PC-9 (cell line): ENCODE measurements around the gene PPA1. TPM values are rescaled to one million over a fixed set of nuclear protein-coding genes. Genes with fewer than 3 reads are reported as not detected.

Source experiments
- Bru-seq: library from RNA; stranded (reverse); fragments of 400-500 nt; gene quantifications from one replicate; lab custom pipeline; 2021; lab: Mats Ljungman, UMichigan
- BruChase-seq, 2 experiments: library from RNA; stranded (reverse); fragments of 400-500 nt; gene quantifications; one replicate each; lab custom pipeline; 2021; lab: Mats Ljungman, UMichigan
- BruUV-seq: library from RNA; stranded (reverse); fragments of 400-500 nt; replicated peaks from 2 replicates; lab custom pipeline; 2021; lab: Mats Ljungman, UMichigan
- CTCF ChIA-PET: fragments of 300-600 bp; sonication (Branson Sonifier 250); formaldehyde crosslinking; loops from one replicate; lab custom pipeline; 2022; ENCODE audit warnings: antibody characterized with exemption; lab: Charles Lee
- POLR2A ChIA-PET: fragments of 300-600 bp; sonication (Branson Sonifier 250); formaldehyde crosslinking; loops from one replicate; lab custom pipeline; 2022; ENCODE audit warnings: antibody characterized with exemption; ENCODE audit not compliant: unreplicated experiment; lab: Charles Lee
- DNase-seq, 2 experiments: peaks; one replicate each; pipeline versions ENCODE4 v3.0.0 to v3.0.0-alpha.2; 2015 to 2022; ENCODE audit warnings: mixed read lengths in 1 of 2
- H2AFZ ChIP-seq: fragments of 200-600 bp; sonication (generic); 2 replicates; pipeline ENCODE4 v1.8.1; 2017; ENCODE audit warnings: antibody characterized with exemption
- H3F3A ChIP-seq: fragments of 200-600 bp; sonication (generic); 2 replicates; pipeline ENCODE4 v1.8.1; 2017; ENCODE audit warnings: antibody characterized with exemption, mild to moderate bottlenecking, low read depth; ENCODE audit not compliant: insufficient read depth
- H3K27ac ChIP-seq: fragments of 200-600 bp; sonication (generic); 2 replicates; pipeline ENCODE4 v1.6.1; 2016; ENCODE audit warnings: mixed run types
- H3K27me3 ChIP-seq: fragments of 200-600 bp; sonication (generic); 2 replicates; pipeline ENCODE4 v1.6.1; 2016; ENCODE audit warnings: low read depth, mixed run types; ENCODE audit not compliant: insufficient read depth
- H3K36me3 ChIP-seq: fragments of 200-600 bp; sonication (generic); 2 replicates; pipeline ENCODE4 v1.6.1; 2016; ENCODE audit warnings: low read depth, mixed run types
- H3K4me1 ChIP-seq: fragments of 200-600 bp; sonication (generic); replicated peaks from 2 replicates; pipeline ENCODE4 v1.6.1; 2016; ENCODE audit warnings: mixed run types; ENCODE audit not compliant: insufficient read depth
- H3K4me2 ChIP-seq: fragments of 200-600 bp; sonication (generic); 2 replicates; pipeline ENCODE4 v1.6.1; 2017; ENCODE audit warnings: mixed run types
- H3K4me3 ChIP-seq: fragments of 200-600 bp; sonication (generic); 2 replicates; pipeline ENCODE4 v1.6.1; 2016; ENCODE audit warnings: mixed run types
- H3K79me2 ChIP-seq: fragments of 200-600 bp; sonication (generic); 2 replicates; pipeline ENCODE4 v1.6.1; 2017; ENCODE audit warnings: low read depth, mixed run types
- H3K9me2 ChIP-seq: fragments of 200-600 bp; sonication (generic); 2 replicates; pipeline ENCODE4 v1.8.1; 2017; ENCODE audit warnings: mild to moderate bottlenecking; ENCODE audit not compliant: insufficient read depth
- H3K9me3 ChIP-seq: fragments of 200-600 bp; sonication (generic); 2 replicates; pipeline ENCODE4 v1.8.1; 2016; ENCODE audit warnings: low read depth; ENCODE audit not compliant: insufficient read depth
- H4K20me1 ChIP-seq: fragments of 200-600 bp; sonication (generic); 2 replicates; pipeline ENCODE4 v1.8.1; 2017; ENCODE audit not compliant: insufficient read depth
- CTCF ChIP-seq: fragments of 200-600 bp; sonication (generic); conservative IDR thresholded peaks from 2 replicates; pipeline ENCODE4 v1.6.1; 2017; ENCODE audit warnings: mixed run types, antibody characterized with exemption, mild to moderate bottlenecking, moderate library complexity
- EZH2 ChIP-seq: fragments of 200-600 bp; sonication (generic); IDR thresholded peaks from 2 replicates; pipeline ENCODE4 v1.8.0; 2017; ENCODE audit warnings: antibody characterized with exemption, low read depth
- intact Hi-C: fragments of 100-400 bp; cut with micrococcal nuclease; formaldehyde crosslinking; loops from one replicate; pipeline ENCODE4 v1.10.0; 2022; ENCODE audit not compliant: unreplicated experiment
- long read RNA-seq: library from polyadenylated mRNA; stranded (forward); transcript quantifications from one replicate; pipeline ENCODE4 v2.0.0, GENCODE V29; 2022
- total RNA-seq: library from RNA; stranded (reverse); gene quantifications from 2 replicates; pipeline ENCODE4 v1.2.3, GENCODE V29; 2021

Gene PPA1
- total RNA-seq = 224 and 236 TPM in 2 replicates
- Bru-seq, nascent RNA = percentile 93 among the genes with signal in this experiment
- BruChase-seq, experiment 1, labeled RNA remaining after a 2-hour chase = percentile 87 among the genes with signal in this experiment
- percentile 93 among the genes with signal in this experiment for BruChase-seq, experiment 2, labeled RNA remaining after a 6-hour chase
- long read RNA-seq, transcript PPA1-202 (11 exons, 1,295 nt) = major isoform, 334 of 349 reads
- long read RNA-seq, partial matches to known transcripts = 10 of 349 reads
- long read RNA-seq, other reads (novel, unspliced or antisense) = 5 of 349 reads

- ChIA-PET CTCF (interaction anchor here (1.1 to 1.7 kb wide), 2 partner anchors 25 to 39 kb away, joined by 4 to 7 read pairs; no protein-coding TSS in a partner anchor), POLR2A (interaction anchor here (0.5 to 0.7 kb wide), 6 partner anchors 12 to 941 kb away, joined by 4 to 5 read pairs (median 4); no protein-coding TSS in a partner anchor)
- intact Hi-C loops = loop anchor here (2.0 kb wide), 1 partner anchor 23 kb away; no protein-coding TSS in a partner anchor
- Histone ChIP-seq H3F3A (peaks cover 19% of the 10 kb centered on the region), H4K20me1 (peaks cover 9% of the 10 kb centered on the region), H3K4me3 (peak within 1 kb of the TSS; percentile 79), H3K27ac (peak within 1 kb of the TSS; percentile 77), H3K9me2 (no peaks in the 10 kb centered on the region), H3K79me2 (peaks cover 49% of the 10 kb centered on the region), H3K4me2 (peak within 1 kb of the TSS; percentile 91), H2AFZ (peak within 1 kb of the TSS; percentile 87), H3K36me3 (peaks cover 15% of the 10 kb centered on the region), H3K9me3 (no peaks in the 10 kb centered on the region), H3K27me3 (no peaks in the 10 kb centered on the region), H3K4me1 (peaks cover 52% of the 10 kb centered on the region)
- BruUV-seq = no TSS peak
- peak; percentile 91 to 100 for DNase-seq
- peak; percentile 52 for TF ChIP-seq CTCF
- no peak for TF ChIP-seq EZH2
Observed at GRCh38 chr10:70233109-70233938, at the start of gene PPA1. Gene PPA1, minus strand, starts transcription at chr10:70233429. Its CDS starts 102 bp downstream, at chr10:70233327.

GRCh38 chr10:70281609-70282008, 48.4 kb upstream of the PPA1 start:
- CTCF ChIA-PET = no interaction called here

More at GRCh38 chr10:70281609-70282008, 48.4 kb upstream of the PPA1 start:
- POLR2A ChIA-PET = no interaction called here
- Histone ChIP-seq H3K27ac (no peak overlapping the region), H4K20me1 (no peaks in the 10 kb centered on the region), H3K4me1 (no peaks in the 10 kb centered on the region), H3K27me3 (peaks cover 26% of the 10 kb centered on the region), H3K4me3 (no peak overlapping the region), H3K9me3 (no peaks in the 10 kb centered on the region), H3K36me3 (no peaks in the 10 kb centered on the region), H3K9me2 (0 out of 2 replicates have a peak, but pooled peaks cover 6% of the 10 kb centered on the region), H3F3A (no peaks in the 10 kb centered on the region), H3K79me2 (no peaks in the 10 kb centered on the region), H3K4me2 (no peak overlapping the region), H2AFZ (no peak overlapping the region)
- intact Hi-C loops = no loop called here
- no peak for DNase-seq
- no TSS peak for BruUV-seq
- TF ChIP-seq EZH2 (no peak), CTCF (no peak)
